Thoracic aorta endothelial cell (primary cell): ENCODE results near the gene VPS26A. TPM values are rescaled to one million over a fixed set of nuclear protein-coding genes. Genes with fewer than 3 reads are reported as not detected.

Experiments used
- small RNA-seq: library from RNA; depleted of rRNA; stranded (forward); fragments of <200 nt; gene quantifications from one replicate; pipeline ENCODE3, GENCODE V24; 2012
- total RNA-seq: library from RNA; depleted of rRNA; stranded (reverse); fragments of >200 nt; gene quantifications from 2 replicates; pipeline ENCODE4 v1.2.3, GENCODE V29; 2012

Gene VPS26A
- 59.0 and 66.0 TPM in 2 replicates for total RNA-seq

GRCh38 chr10:69123747-69124562, at the start of gene VPS26A:
VPS26A (plus strand) TSS chr10:69124178; CDS start chr10:69124278, 100 bp downstream.

DNA sequence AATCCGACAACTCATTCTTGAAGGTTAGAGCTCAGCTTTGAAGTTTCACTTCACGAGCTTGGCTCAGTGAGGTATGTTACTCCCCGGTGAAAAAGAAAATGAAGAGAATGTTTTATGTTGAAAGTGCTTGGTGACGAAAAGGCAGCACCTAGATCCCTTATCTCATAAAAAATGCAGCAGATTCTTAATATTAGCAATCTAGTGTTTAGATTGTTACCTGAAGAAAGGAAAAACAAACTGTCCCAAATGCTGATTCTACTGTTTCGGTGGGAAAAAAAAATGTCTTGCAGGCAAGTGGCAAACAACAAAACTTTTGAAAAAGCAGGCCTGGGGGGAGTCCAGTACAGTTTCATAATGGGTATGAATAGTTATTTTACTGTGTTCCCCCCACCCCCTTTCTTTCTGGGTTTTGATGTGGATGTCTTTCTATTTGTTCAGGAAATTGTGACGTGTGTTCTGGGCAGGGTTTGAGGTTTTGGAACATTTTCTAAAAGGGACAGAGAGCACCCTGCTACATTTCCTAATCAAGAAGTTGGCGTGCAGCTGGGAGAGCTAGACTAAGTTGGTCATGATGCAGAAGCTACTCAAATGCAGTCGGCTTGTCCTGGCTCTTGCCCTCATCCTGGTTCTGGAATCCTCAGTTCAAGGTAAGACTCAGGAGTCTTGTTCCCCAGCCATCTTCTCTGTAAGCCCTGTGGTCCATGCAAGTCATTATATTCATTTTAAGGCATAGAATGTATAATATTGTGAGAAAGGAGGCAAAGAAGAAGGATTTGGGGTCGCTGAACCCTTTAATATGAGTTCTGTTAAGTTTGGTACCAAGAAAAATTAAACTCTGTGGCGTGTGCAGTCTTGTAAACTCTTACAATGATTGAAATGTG, 36.1 kb upstream of the VPS26A start, which contains the start of gene SRGN:
TSS of gene SRGN (plus strand) at position 514 of the 881 bp plus-strand sequence. CDS start at position 569, 55 bp downstream.

GRCh38 chr10:69179743-69180524, 56.0 kb downstream of the VPS26A start, which contains the start of gene SUPV3L1:
SUPV3L1 (plus strand) TSS chr10:69180234; CDS start chr10:69180292, 58 bp downstream.

DNA sequence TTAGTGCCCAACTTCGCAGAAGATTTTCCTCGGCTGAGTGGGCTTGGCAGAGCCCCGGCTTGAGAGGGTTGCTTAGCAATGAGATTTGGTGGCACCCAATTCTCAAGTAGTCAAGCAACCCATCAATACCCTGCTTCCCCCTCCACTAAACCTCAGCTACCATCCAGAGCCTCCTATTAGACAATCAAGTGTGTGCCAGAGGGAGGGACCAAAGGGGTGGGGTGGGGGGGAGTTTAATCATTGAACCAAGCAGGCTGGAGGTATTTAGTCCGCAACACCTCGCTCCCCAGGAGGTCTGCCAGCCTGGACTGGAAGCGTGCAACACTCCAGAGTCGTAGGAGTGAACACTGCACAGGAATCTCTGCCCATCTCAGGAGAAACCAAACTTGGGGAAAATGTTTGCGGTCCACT, 96.1 kb downstream of the VPS26A start, which contains the start of gene HKDC1:
TSS of gene HKDC1 (plus strand) at position 292 of the 411 bp plus-strand sequence. CDS start at position 396, 104 bp downstream.

Small RNA genes within 50 kb of the gene (small RNA-seq; reads per million reads assigned to genes)
- gene RF00017, result not detected

Other genes starting within 250 kb of the VPS26A start
- 38.3 and 43.1 TPM in 2 replicates for gene DDX50, start 222.9 kb upstream of the VPS26A start, total RNA-seq
- gene DDX21, start 168.0 kb upstream of the VPS26A start, total RNA-seq, result 205 and 209 TPM in 2 replicates
- 70.1 and 71.8 TPM in 2 replicates for gene KIFBP, start 135.4 kb upstream of the VPS26A start, total RNA-seq
- gene SRGN, start 36.1 kb upstream of the VPS26A start, total RNA-seq, result 1,513 and 1,576 TPM in 2 replicates
- gene SUPV3L1, start 56.1 kb downstream of the VPS26A start, total RNA-seq, result 30.4 and 34.0 TPM in 2 replicates
- gene HKDC1, start 96.2 kb downstream of the VPS26A start, total RNA-seq, result 0.93 TPM in 1 of 2 replicates, not detected in the other
- 128 and 134 TPM in 2 replicates for gene HK1, start 154.3 kb downstream of the VPS26A start, total RNA-seq